Mesodermal cell (in vitro differentiated cells): Measurements from ENCODE around the gene RCBTB2.

Experiments used
- H3K27ac ChIP-seq: 2 replicates; pipeline ENCODE4 v1.7.0; 2013; ENCODE audit warnings: mild to moderate bottlenecking, low read depth, low read length, moderate library complexity; ENCODE audit not compliant: severe bottlenecking
- H3K36me3 ChIP-seq: 2 replicates; pipeline ENCODE4 v1.7.1; 2013; ENCODE audit warnings: mild to moderate bottlenecking, low read length, moderate library complexity; ENCODE audit not compliant: control insufficient read depth, insufficient read depth
- H3K4me1 ChIP-seq: one replicate; pipeline ENCODE4 v1.7.1; 2013; ENCODE audit warnings: mild to moderate bottlenecking, low read length; ENCODE audit not compliant: insufficient read depth, control insufficient read depth, poor library complexity, severe bottlenecking
- H3K4me3 ChIP-seq: 2 replicates; pipeline ENCODE4 v1.7.0; 2013; ENCODE audit warnings: low read length, control low read depth, mild to moderate bottlenecking; ENCODE audit not compliant: insufficient read depth, poor library complexity, severe bottlenecking; ENCODE audit errors: extremely low read depth
- H3K9me3 ChIP-seq: 2 replicates; pipeline ENCODE4 v1.7.1; 2013; ENCODE audit warnings: mild to moderate bottlenecking, low read length, moderate library complexity; ENCODE audit not compliant: control insufficient read depth
- WGBS, 2 experiments: methylation state at CpG; one replicate each; pipeline ENCODE4 v1.1.5; 2013; ENCODE audit warnings: missing lambda C conversion rate in 2 of 2; ENCODE audit not compliant: insufficient coverage in 2 of 2; 5-methylcytosine and 5-hydroxymethylcytosine counted together

Gene RCBTB2

GRCh38 chr13:48574041-48574796 lies 41.3 kb upstream of the RCBTB2 start:
- no peak overlapping the region for H3K27ac ChIP-seq
- no peaks in the 10 kb centered on the region for H3K9me3 ChIP-seq
- WGBS, 2 experiments, result 95 to 100% methylated on average over 2 of the region's 5 CpGs
- H3K4me1 ChIP-seq, result peaks cover 4% of the 10 kb centered on the region
- no peak overlapping the region for H3K4me3 ChIP-seq
- no peaks in the 10 kb centered on the region for H3K36me3 ChIP-seq

GRCh38 chr13:48573213-48574007 lies 40.5 kb upstream of the RCBTB2 start:
- Histone ChIP-seq H3K4me1 (peaks cover 4% of the 10 kb centered on the region), H3K4me3 (no peak overlapping the region), H3K36me3 (no peaks in the 10 kb centered on the region), H3K9me3 (no peaks in the 10 kb centered on the region), H3K27ac (no peak overlapping the region)
- WGBS, 2 experiments, result 89 to 100% methylated on average over 1 to 6 of the region's 7 CpGs

GRCh38 chr13:48571126-48571913 lies 38.4 kb upstream of the RCBTB2 start:
- H3K27ac ChIP-seq, result peak overlapping the region; percentile 66
- no peaks in the 10 kb centered on the region for H3K9me3 ChIP-seq
- 93% methylated on average over 2 of the region's 9 CpGs; no CpG with 5 or more reads in 1 of the 2 experiments for WGBS, 2 experiments
- peaks cover 4% of the 10 kb centered on the region for H3K4me1 ChIP-seq
- no peaks in the 10 kb centered on the region for H3K36me3 ChIP-seq
- no peak overlapping the region for H3K4me3 ChIP-seq

- Histone ChIP-seq H3K4me3 (no peak overlapping the region), H3K36me3 (no peaks in the 10 kb centered on the region), H3K27ac (peak overlapping the region; percentile 7), H3K9me3 (no peaks in the 10 kb centered on the region), H3K4me1 (peaks cover 4% of the 10 kb centered on the region)
- WGBS, 2 experiments, result 85 to 89% methylated on average over 7 to 8 of the region's 8 CpGs
Observed at GRCh38 chr13:48570216-48570828, 37.4 kb upstream of the RCBTB2 start.

DNA sequence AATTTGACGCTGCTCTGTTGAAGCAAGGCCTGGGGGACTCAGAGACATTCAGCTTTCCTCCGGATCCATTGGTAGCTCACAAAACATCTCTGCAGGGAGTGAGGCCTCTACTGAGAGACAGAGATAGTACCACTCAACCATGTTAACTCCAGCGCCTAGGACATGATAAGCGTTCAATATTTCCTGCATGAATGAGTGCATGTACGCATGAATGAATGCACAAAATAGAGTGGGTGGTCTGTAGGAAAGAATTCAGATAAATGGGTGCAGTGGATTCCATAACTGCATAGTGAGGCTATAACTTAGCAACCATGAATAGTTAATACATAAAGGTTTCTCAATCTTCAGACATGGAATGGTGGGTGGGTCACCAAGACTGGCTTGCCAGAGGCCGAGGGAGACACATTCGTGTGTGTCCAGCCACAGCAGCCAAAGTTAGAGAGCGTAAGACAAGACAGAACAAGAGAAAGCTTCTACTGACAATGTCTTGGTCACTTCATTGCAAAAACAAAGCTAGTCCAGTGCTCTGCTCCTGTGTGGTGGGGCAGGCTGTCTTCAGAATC lies 36.3 kb upstream of the RCBTB2 start:
- Histone ChIP-seq H3K27ac (no peak overlapping the region), H3K36me3 (no peaks in the 10 kb centered on the region), H3K9me3 (no peaks in the 10 kb centered on the region), H3K4me1 (peaks cover 4% of the 10 kb centered on the region), H3K4me3 (no peak overlapping the region)
- 86 to 94% methylated on average over 6 to 8 of the region's 8 CpGs for WGBS, 2 experiments

DNA sequence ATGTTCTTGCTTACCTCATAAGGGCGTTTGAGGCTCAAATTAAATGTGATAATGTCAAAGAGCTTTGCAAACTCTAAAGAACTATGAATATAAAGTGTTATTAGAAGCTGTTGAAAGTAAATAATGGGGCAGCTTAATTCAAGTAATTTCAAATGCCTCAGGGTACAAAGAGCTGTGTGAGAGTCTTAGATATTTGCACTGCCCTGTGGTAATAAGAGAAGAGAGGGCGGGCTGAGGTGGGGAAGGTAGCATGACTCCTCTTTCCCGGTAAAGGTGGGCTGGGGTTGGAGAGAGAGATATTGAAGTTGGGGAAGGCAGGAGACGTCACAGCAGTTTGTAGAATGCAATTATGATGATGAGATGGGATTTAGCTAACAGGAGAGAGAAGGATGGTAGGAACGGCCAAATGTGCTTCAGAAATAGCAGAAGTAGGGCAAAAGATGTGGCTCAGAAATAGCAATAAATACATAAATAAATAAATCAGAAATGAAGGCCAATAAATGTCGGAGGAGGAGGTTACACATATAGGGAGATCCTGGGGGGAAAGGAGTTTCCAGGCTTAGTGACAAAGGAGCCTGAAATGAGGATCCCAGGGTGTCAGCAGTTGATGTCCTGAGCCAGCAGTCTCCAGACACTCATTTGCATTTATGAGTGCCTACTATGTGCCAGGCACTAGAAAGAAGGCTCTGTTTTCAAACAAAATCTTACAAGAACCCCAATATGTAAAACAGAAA lies 35.7 kb upstream of the RCBTB2 start:
- no peaks in the 10 kb centered on the region for H3K9me3 ChIP-seq
- no peak overlapping the region for H3K4me3 ChIP-seq
- H3K27ac ChIP-seq, result no peak overlapping the region
- H3K36me3 ChIP-seq, result no peaks in the 10 kb centered on the region
- peaks cover 4% of the 10 kb centered on the region for H3K4me1 ChIP-seq
- WGBS, 2 experiments, result 66 to 83% methylated on average over 4 of the region's 6 CpGs

GRCh38 chr13:48567515-48568369 lies 34.9 kb upstream of the RCBTB2 start:
- Histone ChIP-seq H3K4me3 (no peak overlapping the region), H3K4me1 (peaks cover 4% of the 10 kb centered on the region)
- WGBS, 2 experiments, result 80 to 91% methylated on average over 3 to 5 of the region's 6 CpGs

GRCh38 chr13:48564056-48564455 lies 31.2 kb upstream of the RCBTB2 start:
- H3K36me3 ChIP-seq, result no peaks in the 10 kb centered on the region
- no peak overlapping the region for H3K27ac ChIP-seq
- no peaks in the 10 kb centered on the region for H3K4me1 ChIP-seq
- H3K4me3 ChIP-seq, result no peak overlapping the region
- 83 to 100% methylated on average over 2 of the region's 3 CpGs for WGBS, 2 experiments
- no peaks in the 10 kb centered on the region for H3K9me3 ChIP-seq

More at GRCh38 chr13:48567515-48568369, 34.9 kb upstream of the RCBTB2 start:
- Histone ChIP-seq H3K36me3 (no peaks in the 10 kb centered on the region), H3K27ac (no peak overlapping the region), H3K9me3 (no peaks in the 10 kb centered on the region)

DNA sequence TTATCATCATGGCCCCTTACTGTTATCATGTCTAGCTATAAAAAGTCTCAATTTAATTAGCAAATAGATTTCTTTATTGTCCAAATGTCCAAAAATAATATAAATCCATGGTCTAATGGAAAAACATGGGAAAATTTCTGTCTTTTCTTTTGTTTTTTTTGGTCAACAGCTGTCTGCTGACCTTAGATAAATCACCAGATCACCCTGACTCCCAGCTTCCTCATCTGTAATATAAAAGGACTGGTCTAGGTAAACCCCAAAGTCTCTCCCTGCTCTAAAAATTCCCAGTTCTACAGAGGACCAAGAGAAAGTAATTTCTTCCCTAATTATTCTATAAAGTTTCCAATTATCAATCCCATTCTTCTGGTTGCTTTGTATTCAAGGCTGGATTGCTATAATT lies 30.7 kb upstream of the RCBTB2 start:
- Histone ChIP-seq H3K36me3 (no peaks in the 10 kb centered on the region), H3K4me3 (no peak overlapping the region), H3K27ac (no peak overlapping the region), H3K9me3 (no peaks in the 10 kb centered on the region), H3K4me1 (no peaks in the 10 kb centered on the region)
